HEK293 (cell line): ENCODE data around the gene ADK.

Source experiments
- BCL11A ChIP-seq: fragments of 450-650 bp; formaldehyde crosslinking; IDR thresholded peaks from 2 replicates; pipeline ENCODE4 v1.5.1; 2016; ENCODE audit warnings: low read depth, missing biosample characterization, missing genetic modification characterization
- KLF8 ChIP-seq: fragments of 450-650 bp; formaldehyde crosslinking; IDR thresholded peaks from 2 replicates; pipeline ENCODE4 v1.5.1; 2016; ENCODE audit warnings: missing biosample characterization, missing genetic modification characterization
- YY1 ChIP-seq: fragments of 450-650 bp; formaldehyde crosslinking; IDR thresholded peaks from 2 replicates; pipeline ENCODE4 v1.5.1; 2018; ENCODE audit warnings: missing biosample characterization, missing genetic modification characterization
- ZNF10 ChIP-seq: fragments of 450-650 bp; formaldehyde crosslinking; IDR thresholded peaks from 2 replicates; pipeline ENCODE4 v1.5.1; 2017; ENCODE audit warnings: missing biosample characterization, missing genetic modification characterization
- ZNF114 ChIP-seq: fragments of 450-650 bp; formaldehyde crosslinking; IDR thresholded peaks from 2 replicates; pipeline ENCODE4 v1.5.0; 2017; ENCODE audit warnings: missing biosample characterization, missing genetic modification characterization
- ZNF138 ChIP-seq: fragments of 450-650 bp; formaldehyde crosslinking; IDR thresholded peaks from 2 replicates; pipeline ENCODE4 v1.5.1; 2016; ENCODE audit warnings: missing biosample characterization, missing genetic modification characterization, borderline replicate concordance
- ZNF221 ChIP-seq: fragments of 450-650 bp; formaldehyde crosslinking; IDR thresholded peaks from 2 replicates; pipeline ENCODE4 v1.5.1; 2017; ENCODE audit warnings: missing biosample characterization, missing genetic modification characterization, borderline replicate concordance
- ZNF23 ChIP-seq: fragments of 450-650 bp; formaldehyde crosslinking; IDR thresholded peaks from 2 replicates; pipeline ENCODE4 v1.5.1; 2016; ENCODE audit warnings: missing biosample characterization, missing genetic modification characterization, borderline replicate concordance
- ZNF350 ChIP-seq: fragments of 450-650 bp; formaldehyde crosslinking; IDR thresholded peaks from 2 replicates; pipeline ENCODE4 v1.5.0; 2017; ENCODE audit warnings: missing biosample characterization, mild to moderate bottlenecking, missing genetic modification characterization
- ZNF433 ChIP-seq: fragments of 450-650 bp; formaldehyde crosslinking; IDR thresholded peaks from 2 replicates; pipeline ENCODE4 v1.5.1; 2016; ENCODE audit warnings: missing biosample characterization, missing genetic modification characterization, low read depth
- ZNF521 ChIP-seq: fragments of 450-650 bp; formaldehyde crosslinking; IDR thresholded peaks from 2 replicates; pipeline ENCODE4 v1.5.1; 2017; ENCODE audit warnings: missing biosample characterization, mild to moderate bottlenecking, missing genetic modification characterization
- ZNF558 ChIP-seq: fragments of 450-650 bp; formaldehyde crosslinking; IDR thresholded peaks from 2 replicates; pipeline ENCODE4 v1.5.1; 2016; ENCODE audit warnings: missing biosample characterization, missing genetic modification characterization
- ZNF585B ChIP-seq: fragments of 450-650 bp; formaldehyde crosslinking; IDR thresholded peaks from 2 replicates; pipeline ENCODE4 v1.5.1; 2016; ENCODE audit warnings: missing biosample characterization, missing genetic modification characterization
- ZNF623 ChIP-seq: fragments of 450-650 bp; formaldehyde crosslinking; IDR thresholded peaks from 2 replicates; pipeline ENCODE4 v1.5.1; 2016; ENCODE audit warnings: missing biosample characterization, missing genetic modification characterization
- ZNF701 ChIP-seq: fragments of 450-650 bp; formaldehyde crosslinking; IDR thresholded peaks from 2 replicates; pipeline ENCODE4 v1.5.1; 2016; ENCODE audit warnings: missing biosample characterization, missing genetic modification characterization
- ZNF776 ChIP-seq: fragments of 450-650 bp; formaldehyde crosslinking; IDR thresholded peaks from 2 replicates; pipeline ENCODE4 v1.5.0; 2017; ENCODE audit warnings: missing biosample characterization, missing genetic modification characterization, borderline replicate concordance
- ZNF830 ChIP-seq: fragments of 450-650 bp; IDR thresholded peaks from 2 replicates; pipeline ENCODE4 v1.5.0; 2018; ENCODE audit warnings: missing biosample characterization, missing genetic modification characterization, low read depth, mild to moderate bottlenecking, moderate library complexity
- TF ChIP-seq, protein P1 (sequence below): fragments of 450-650 bp; formaldehyde crosslinking; IDR thresholded peaks from 2 replicates; pipeline ENCODE4 v1.5.1; 2016; ENCODE audit warnings: missing biosample characterization, missing genetic modification characterization
- TF ChIP-seq, protein P2 (sequence below): fragments of 450-650 bp; formaldehyde crosslinking; IDR thresholded peaks from 2 replicates; pipeline ENCODE4 v1.5.1; 2017; ENCODE audit warnings: missing biosample characterization, missing genetic modification characterization
- TF ChIP-seq, protein P3 (sequence below): fragments of 450-650 bp; formaldehyde crosslinking; IDR thresholded peaks from 2 replicates; pipeline ENCODE4 v1.5.1; 2016; ENCODE audit warnings: missing biosample characterization, missing genetic modification characterization
- TF ChIP-seq, protein P4 (sequence below): fragments of 450-650 bp; formaldehyde crosslinking; IDR thresholded peaks from 2 replicates; pipeline ENCODE4 v1.5.1; 2016; ENCODE audit warnings: missing biosample characterization, missing genetic modification characterization
- TF ChIP-seq, protein P5 (sequence below): fragments of 450-650 bp; formaldehyde crosslinking; IDR thresholded peaks from 2 replicates; pipeline ENCODE4 v1.5.1; 2016; ENCODE audit warnings: missing biosample characterization, missing genetic modification characterization
- TF ChIP-seq, protein P6 (sequence below): fragments of 450-650 bp; formaldehyde crosslinking; IDR thresholded peaks from 2 replicates; pipeline ENCODE4 v1.5.1; 2016; ENCODE audit warnings: missing biosample characterization, missing genetic modification characterization
- TF ChIP-seq, protein P7 (sequence below): fragments of 450-650 bp; formaldehyde crosslinking; IDR thresholded peaks from 2 replicates; pipeline ENCODE4 v1.5.0; 2017; ENCODE audit warnings: missing biosample characterization, missing genetic modification characterization, borderline replicate concordance
- TF ChIP-seq, protein P8 (sequence below): fragments of 450-650 bp; formaldehyde crosslinking; optimal IDR thresholded peaks from 2 replicates; pipeline ENCODE3; 2016; ENCODE audit warnings: missing biosample characterization, mild to moderate bottlenecking, missing genetic modification characterization

ADK gene

DNA sequence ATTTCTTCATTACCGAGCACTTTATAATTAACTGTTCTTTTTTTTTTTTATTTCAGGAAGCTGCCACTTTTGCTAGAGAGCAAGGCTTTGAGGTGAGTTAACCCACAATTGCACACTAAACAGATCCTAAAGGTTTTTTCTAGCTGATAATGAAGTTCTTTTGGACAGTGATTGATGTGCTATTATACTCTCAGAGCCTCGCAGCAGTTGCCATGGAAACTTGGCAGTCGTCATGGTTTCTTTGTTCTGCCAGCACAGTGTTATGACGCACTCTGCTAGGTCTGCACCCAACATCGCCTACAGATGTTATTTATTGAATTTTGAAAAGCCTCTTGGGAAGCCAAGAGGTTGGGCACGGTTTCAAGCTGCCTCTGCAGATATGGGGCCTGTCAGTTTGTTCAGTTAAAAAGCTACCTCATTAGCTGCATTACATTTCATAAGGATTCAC is 438.2 kb downstream of the ADK start (continued):
- TF ChIP-seq, protein P1, sequence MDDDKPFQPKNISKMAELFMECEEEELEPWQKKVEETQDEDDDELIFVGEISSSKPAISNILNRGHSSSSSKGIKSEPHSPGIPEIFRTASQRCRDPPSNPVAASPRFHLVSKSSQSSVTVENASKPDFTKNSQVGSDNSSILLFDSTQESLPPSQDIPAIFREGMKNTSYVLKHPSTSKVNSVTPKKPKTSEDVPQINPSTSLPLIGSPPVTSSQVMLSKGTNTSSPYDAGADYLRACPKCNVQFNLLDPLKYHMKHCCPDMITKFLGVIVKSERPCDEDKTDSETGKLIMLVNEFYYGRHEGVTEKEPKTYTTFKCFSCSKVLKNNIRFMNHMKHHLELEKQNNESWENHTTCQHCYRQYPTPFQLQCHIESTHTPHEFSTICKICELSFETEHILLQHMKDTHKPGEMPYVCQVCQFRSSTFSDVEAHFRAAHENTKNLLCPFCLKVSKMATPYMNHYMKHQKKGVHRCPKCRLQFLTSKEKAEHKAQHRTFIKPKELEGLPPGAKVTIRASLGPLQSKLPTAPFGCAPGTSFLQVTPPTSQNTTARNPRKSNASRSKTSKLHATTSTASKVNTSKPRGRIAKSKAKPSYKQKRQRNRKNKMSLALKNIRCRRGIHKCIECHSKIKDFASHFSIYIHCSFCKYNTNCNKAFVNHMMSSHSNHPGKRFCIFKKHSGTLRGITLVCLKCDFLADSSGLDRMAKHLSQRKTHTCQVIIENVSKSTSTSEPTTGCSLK (tag by site-specific recombination) = no peak
- TF ChIP-seq KLF8 (tag by site-specific recombination) (0 out of 2 replicates have a peak, but pooled peaks have one; percentile 52), ZNF114 (tag by site-specific recombination) (no peak), ZNF23 (tag by site-specific recombination) (no peak), ZNF138 (tag by site-specific recombination) (no peak), ZNF221 (tag by site-specific recombination) (no peak), YY1 (no peak), ZNF701 (tag by site-specific recombination) (no peak), ZNF350 (tag by site-specific recombination) (no peak), ZNF776 (no peak), ZNF585B (tag by site-specific recombination) (no peak), ZNF10 (tag by site-specific recombination) (peak; percentile 55; the same call in 1 of the 2 replicates), ZNF521 (tag by site-specific recombination) (no peak), ZNF623 (tag by site-specific recombination) (no peak), BCL11A (tag by site-specific recombination) (peak; percentile 37; the same call in 1 of the 2 replicates), ZNF830 (tag by site-specific recombination) (no peak), ZNF558 (tag by site-specific recombination) (peak; percentile 56; the same call in 1 of the 2 replicates), ZNF433 (no peak)
- TF ChIP-seq, protein P2, sequence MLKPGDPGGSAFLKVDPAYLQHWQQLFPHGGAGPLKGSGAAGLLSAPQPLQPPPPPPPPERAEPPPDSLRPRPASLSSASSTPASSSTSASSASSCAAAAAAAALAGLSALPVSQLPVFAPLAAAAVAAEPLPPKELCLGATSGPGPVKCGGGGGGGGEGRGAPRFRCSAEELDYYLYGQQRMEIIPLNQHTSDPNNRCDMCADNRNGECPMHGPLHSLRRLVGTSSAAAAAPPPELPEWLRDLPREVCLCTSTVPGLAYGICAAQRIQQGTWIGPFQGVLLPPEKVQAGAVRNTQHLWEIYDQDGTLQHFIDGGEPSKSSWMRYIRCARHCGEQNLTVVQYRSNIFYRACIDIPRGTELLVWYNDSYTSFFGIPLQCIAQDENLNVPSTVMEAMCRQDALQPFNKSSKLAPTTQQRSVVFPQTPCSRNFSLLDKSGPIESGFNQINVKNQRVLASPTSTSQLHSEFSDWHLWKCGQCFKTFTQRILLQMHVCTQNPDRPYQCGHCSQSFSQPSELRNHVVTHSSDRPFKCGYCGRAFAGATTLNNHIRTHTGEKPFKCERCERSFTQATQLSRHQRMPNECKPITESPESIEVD (tag by site-specific recombination) = peak; percentile 98
- TF ChIP-seq, protein P3, sequence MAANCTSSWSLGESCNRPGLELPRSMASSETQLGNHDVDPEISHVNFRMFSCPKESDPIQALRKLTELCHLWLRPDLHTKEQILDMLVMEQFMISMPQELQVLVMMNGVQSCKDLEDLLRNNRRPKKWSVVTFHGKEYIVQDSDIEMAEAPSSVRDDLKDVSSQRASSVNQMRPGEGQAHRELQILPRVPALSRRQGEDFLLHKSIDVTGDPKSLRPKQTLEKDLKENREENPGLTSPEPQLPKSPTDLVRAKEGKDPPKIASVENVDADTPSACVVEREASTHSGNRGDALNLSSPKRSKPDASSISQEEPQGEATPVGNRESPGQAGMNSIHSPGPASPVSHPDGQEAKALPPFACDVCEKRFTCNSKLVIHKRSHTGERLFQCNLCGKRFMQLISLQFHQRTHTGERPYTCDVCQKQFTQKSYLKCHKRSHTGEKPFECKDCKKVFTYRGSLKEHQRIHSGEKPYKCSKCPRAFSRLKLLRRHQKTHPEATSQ (tag by site-specific recombination) = no peak
- TF ChIP-seq, protein P4, sequence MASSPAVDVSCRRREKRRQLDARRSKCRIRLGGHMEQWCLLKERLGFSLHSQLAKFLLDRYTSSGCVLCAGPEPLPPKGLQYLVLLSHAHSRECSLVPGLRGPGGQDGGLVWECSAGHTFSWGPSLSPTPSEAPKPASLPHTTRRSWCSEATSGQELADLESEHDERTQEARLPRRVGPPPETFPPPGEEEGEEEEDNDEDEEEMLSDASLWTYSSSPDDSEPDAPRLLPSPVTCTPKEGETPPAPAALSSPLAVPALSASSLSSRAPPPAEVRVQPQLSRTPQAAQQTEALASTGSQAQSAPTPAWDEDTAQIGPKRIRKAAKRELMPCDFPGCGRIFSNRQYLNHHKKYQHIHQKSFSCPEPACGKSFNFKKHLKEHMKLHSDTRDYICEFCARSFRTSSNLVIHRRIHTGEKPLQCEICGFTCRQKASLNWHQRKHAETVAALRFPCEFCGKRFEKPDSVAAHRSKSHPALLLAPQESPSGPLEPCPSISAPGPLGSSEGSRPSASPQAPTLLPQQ = 0 out of 2 replicates have a peak, but pooled peaks have one; percentile 31
- TF ChIP-seq, protein P5, sequence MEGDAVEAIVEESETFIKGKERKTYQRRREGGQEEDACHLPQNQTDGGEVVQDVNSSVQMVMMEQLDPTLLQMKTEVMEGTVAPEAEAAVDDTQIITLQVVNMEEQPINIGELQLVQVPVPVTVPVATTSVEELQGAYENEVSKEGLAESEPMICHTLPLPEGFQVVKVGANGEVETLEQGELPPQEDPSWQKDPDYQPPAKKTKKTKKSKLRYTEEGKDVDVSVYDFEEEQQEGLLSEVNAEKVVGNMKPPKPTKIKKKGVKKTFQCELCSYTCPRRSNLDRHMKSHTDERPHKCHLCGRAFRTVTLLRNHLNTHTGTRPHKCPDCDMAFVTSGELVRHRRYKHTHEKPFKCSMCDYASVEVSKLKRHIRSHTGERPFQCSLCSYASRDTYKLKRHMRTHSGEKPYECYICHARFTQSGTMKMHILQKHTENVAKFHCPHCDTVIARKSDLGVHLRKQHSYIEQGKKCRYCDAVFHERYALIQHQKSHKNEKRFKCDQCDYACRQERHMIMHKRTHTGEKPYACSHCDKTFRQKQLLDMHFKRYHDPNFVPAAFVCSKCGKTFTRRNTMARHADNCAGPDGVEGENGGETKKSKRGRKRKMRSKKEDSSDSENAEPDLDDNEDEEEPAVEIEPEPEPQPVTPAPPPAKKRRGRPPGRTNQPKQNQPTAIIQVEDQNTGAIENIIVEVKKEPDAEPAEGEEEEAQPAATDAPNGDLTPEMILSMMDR (tag by site-specific recombination) = no peak
- TF ChIP-seq, protein P6, sequence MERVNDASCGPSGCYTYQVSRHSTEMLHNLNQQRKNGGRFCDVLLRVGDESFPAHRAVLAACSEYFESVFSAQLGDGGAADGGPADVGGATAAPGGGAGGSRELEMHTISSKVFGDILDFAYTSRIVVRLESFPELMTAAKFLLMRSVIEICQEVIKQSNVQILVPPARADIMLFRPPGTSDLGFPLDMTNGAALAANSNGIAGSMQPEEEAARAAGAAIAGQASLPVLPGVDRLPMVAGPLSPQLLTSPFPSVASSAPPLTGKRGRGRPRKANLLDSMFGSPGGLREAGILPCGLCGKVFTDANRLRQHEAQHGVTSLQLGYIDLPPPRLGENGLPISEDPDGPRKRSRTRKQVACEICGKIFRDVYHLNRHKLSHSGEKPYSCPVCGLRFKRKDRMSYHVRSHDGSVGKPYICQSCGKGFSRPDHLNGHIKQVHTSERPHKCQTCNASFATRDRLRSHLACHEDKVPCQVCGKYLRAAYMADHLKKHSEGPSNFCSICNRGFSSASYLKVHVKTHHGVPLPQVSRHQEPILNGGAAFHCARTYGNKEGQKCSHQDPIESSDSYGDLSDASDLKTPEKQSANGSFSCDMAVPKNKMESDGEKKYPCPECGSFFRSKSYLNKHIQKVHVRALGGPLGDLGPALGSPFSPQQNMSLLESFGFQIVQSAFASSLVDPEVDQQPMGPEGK (tag by site-specific recombination) = no peak
- TF ChIP-seq, protein P7, sequence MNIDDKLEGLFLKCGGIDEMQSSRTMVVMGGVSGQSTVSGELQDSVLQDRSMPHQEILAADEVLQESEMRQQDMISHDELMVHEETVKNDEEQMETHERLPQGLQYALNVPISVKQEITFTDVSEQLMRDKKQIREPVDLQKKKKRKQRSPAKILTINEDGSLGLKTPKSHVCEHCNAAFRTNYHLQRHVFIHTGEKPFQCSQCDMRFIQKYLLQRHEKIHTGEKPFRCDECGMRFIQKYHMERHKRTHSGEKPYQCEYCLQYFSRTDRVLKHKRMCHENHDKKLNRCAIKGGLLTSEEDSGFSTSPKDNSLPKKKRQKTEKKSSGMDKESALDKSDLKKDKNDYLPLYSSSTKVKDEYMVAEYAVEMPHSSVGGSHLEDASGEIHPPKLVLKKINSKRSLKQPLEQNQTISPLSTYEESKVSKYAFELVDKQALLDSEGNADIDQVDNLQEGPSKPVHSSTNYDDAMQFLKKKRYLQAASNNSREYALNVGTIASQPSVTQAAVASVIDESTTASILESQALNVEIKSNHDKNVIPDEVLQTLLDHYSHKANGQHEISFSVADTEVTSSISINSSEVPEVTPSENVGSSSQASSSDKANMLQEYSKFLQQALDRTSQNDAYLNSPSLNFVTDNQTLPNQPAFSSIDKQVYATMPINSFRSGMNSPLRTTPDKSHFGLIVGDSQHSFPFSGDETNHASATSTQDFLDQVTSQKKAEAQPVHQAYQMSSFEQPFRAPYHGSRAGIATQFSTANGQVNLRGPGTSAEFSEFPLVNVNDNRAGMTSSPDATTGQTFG (tag by site-specific recombination) = no peak
- TF ChIP-seq, protein P8, sequence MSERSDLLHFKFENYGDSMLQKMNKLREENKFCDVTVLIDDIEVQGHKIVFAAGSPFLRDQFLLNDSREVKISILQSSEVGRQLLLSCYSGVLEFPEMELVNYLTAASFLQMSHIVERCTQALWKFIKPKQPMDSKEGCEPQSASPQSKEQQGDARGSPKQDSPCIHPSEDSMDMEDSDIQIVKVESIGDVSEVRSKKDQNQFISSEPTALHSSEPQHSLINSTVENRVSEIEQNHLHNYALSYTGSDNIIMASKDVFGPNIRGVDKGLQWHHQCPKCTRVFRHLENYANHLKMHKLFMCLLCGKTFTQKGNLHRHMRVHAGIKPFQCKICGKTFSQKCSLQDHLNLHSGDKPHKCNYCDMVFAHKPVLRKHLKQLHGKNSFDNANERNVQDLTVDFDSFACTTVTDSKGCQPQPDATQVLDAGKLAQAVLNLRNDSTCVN = no peak
